Measurements from ENCODE around the gene AXIN2. TPM values are rescaled to one million over a fixed set of nuclear protein-coding genes. Genes with fewer than 3 reads are reported as not detected.

The AXIN2 gene
- total RNA-seq, 1 donor from 2014 or later = 0.27 TPM

- H3K4me3 Mint-ChIP-seq = no peak overlapping the region
- H3K27me3 Mint-ChIP-seq = peaks cover 24% of the 10 kb centered on the region
- ATAC-seq (ENCODE audit: low read depth) (no peak), DNase-seq (no peak)
- H3K4me1 Mint-ChIP-seq = no peaks in the 10 kb centered on the region
- POLR2A ChIA-PET = no interaction called here
- intact Hi-C loops (cut with micrococcal nuclease) = no loop called here
- no peak overlapping the region for H3K27ac Mint-ChIP-seq
- no peaks in the 10 kb centered on the region for H3K9me3 Mint-ChIP-seq
- CTCF ChIA-PET = no interaction called here
- TF ChIP-seq CTCF (IDR thresholded peaks at IDR 0.05) = no peak
- no peaks in the 10 kb centered on the region for H3K36me3 Mint-ChIP-seq (ENCODE audit: low read depth)
Observed at GRCh38 chr17:65495122-65496055, 66.1 kb downstream of the AXIN2 start.

GRCh38 chr17:65489413-65490155 is 71.9 kb downstream of the AXIN2 start:
- H3K4me3 Mint-ChIP-seq = no peak overlapping the region
- H3K9me3 Mint-ChIP-seq = no peaks in the 10 kb centered on the region
- peaks cover 8% of the 10 kb centered on the region for H3K27me3 Mint-ChIP-seq
- H3K4me1 Mint-ChIP-seq = no peaks in the 10 kb centered on the region
- CTCF ChIA-PET = no interaction called here
- H3K36me3 Mint-ChIP-seq (ENCODE audit: low read depth) = no peaks in the 10 kb centered on the region
- no peak for TF ChIP-seq CTCF (IDR thresholded peaks at IDR 0.05)
- ATAC-seq (ENCODE audit: low read depth) = no peak
- H3K27ac Mint-ChIP-seq = no peak overlapping the region
- intact Hi-C loops (cut with micrococcal nuclease) = no loop called here
- no peak for DNase-seq
- POLR2A ChIA-PET = no interaction called here

DNA sequence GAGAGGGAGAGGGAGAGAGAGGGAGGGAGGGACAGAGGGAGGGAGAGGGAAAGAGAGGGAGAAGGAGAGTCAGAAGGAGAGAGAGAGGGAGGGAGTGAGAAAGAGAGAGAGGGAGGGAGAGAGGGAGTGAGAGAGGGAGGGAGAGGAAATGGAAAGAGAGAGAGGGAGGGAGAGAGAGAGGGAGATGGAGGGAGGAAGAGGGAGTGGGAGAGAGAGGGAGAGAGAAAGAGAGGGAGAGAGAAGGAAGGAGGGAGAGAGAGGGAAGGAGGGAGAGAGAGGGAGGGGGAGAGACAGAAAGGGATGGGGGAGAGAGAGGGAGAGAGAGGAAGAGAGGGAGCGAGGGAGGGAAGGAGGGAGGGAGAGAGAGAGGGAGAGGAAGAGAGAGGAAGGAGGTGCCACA is 72.8 kb downstream of the AXIN2 start:
- CTCF ChIA-PET = no interaction called here
- Mint-ChIP-seq H3K4me1 (no peaks in the 10 kb centered on the region), H3K9me3 (no peaks in the 10 kb centered on the region), H3K27me3 (peaks cover 8% of the 10 kb centered on the region), H3K36me3 (ENCODE audit: low read depth) (no peaks in the 10 kb centered on the region), H3K27ac (no peak overlapping the region), H3K4me3 (no peak overlapping the region)
- DNase-seq = no peak
- no peak for TF ChIP-seq CTCF (IDR thresholded peaks at IDR 0.05)
- intact Hi-C loops (cut with micrococcal nuclease) = no loop called here
- POLR2A ChIA-PET = no interaction called here
- no peak for ATAC-seq (ENCODE audit: low read depth)

- no peaks in the 10 kb centered on the region for H3K4me1 Mint-ChIP-seq
- intact Hi-C loops (cut with micrococcal nuclease) = no loop called here
- H3K27me3 Mint-ChIP-seq = peaks cover 8% of the 10 kb centered on the region
- no peak for TF ChIP-seq CTCF (IDR thresholded peaks at IDR 0.05)
- no peak overlapping the region for H3K4me3 Mint-ChIP-seq
- H3K9me3 Mint-ChIP-seq = no peaks in the 10 kb centered on the region
- no peak for DNase-seq
- no peak for ATAC-seq (ENCODE audit: low read depth)
- H3K36me3 Mint-ChIP-seq (ENCODE audit: low read depth) = no peaks in the 10 kb centered on the region
- ChIA-PET POLR2A (no interaction called here), CTCF (no interaction called here)
- H3K27ac Mint-ChIP-seq = no peak overlapping the region
Observed at GRCh38 chr17:65487990-65488389, 73.5 kb downstream of the AXIN2 start.

DNA sequence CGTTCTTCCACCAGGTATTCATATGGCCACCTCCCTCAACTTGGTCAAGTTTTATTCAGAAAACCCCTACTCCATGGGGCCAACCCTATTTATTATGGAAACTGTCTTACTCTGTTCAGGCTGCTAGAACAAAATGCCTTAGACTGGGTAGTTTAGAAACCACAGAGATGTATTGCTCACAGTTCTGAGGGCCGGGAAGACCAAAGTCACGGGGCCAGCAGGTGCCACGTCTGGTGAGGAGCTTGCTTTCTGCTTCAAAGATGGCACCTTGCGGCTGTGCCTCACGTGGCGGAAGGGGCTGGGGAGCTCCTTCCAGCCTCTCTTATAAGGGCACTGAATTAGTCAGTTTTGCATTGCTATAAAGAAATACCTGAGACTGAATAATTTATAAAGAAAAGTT is 74.3 kb downstream of the AXIN2 start:
- Mint-ChIP-seq H3K27ac (no peak overlapping the region), H3K4me1 (no peaks in the 10 kb centered on the region), H3K9me3 (no peaks in the 10 kb centered on the region), H3K4me3 (no peak overlapping the region), H3K36me3 (ENCODE audit: low read depth) (no peaks in the 10 kb centered on the region), H3K27me3 (peaks cover 8% of the 10 kb centered on the region)
- intact Hi-C loops (cut with micrococcal nuclease) = no loop called here
- ChIA-PET POLR2A (no interaction called here), CTCF (no interaction called here)
- DNase-seq (no peak), ATAC-seq (ENCODE audit: low read depth) (no peak)
- TF ChIP-seq CTCF (IDR thresholded peaks at IDR 0.05) = no peak
